Liver (tissue), 3 donors: Measurements from ENCODE around the gene SHC1.

Source experiments
- EGR1 ChIP-seq, 2 donors: IDR thresholded peaks; 2 replicates each; pipeline ENCODE4 v1.6.1; 2016 to 2018; ENCODE audit warnings: antibody characterized with exemption in 2 of 2, low read depth in 2 of 2
- FOXA1 ChIP-seq: IDR thresholded peaks from 2 replicates; pipeline ENCODE4 v1.6.1; 2016; ENCODE audit warnings: antibody characterized with exemption
- FOXA2 ChIP-seq: IDR thresholded peaks from 2 replicates; pipeline ENCODE4 v1.6.1; 2016; ENCODE audit warnings: antibody characterized with exemption
- GABPA ChIP-seq, 2 donors: IDR thresholded peaks in 1 of 2; conservative IDR thresholded peaks in 1 of 2; 2 replicates each; pipeline ENCODE4 v1.6.1; 2016; ENCODE audit warnings: antibody characterized with exemption in 2 of 2, mild to moderate bottlenecking in 1 of 2, moderate library complexity in 1 of 2
- JUND ChIP-seq, 2 donors: IDR thresholded peaks; 2 replicates each; pipeline ENCODE4 v1.6.1; 2016; ENCODE audit warnings: antibody characterized with exemption in 2 of 2
- MAX ChIP-seq: IDR thresholded peaks from 2 replicates; pipeline ENCODE4 v1.6.1; 2016; ENCODE audit warnings: antibody characterized with exemption
- RAD21 ChIP-seq, 2 donors: IDR thresholded peaks; 2 replicates each; pipeline ENCODE4 v1.6.1; 2016; ENCODE audit warnings: antibody characterized with exemption in 2 of 2, mild to moderate bottlenecking in 2 of 2
- SP1 ChIP-seq: IDR thresholded peaks from 2 replicates; pipeline ENCODE4 v1.6.1; 2018; ENCODE audit warnings: antibody characterized with exemption, mild to moderate bottlenecking
- TAF1 ChIP-seq: conservative IDR thresholded peaks from 2 replicates; pipeline ENCODE4 v1.6.1; 2016; ENCODE audit warnings: antibody characterized with exemption, mild to moderate bottlenecking
- YY1 ChIP-seq: IDR thresholded peaks from 2 replicates; pipeline ENCODE4 v1.6.1; 2016; ENCODE audit warnings: antibody characterized with exemption, mild to moderate bottlenecking
- TF ChIP-seq, protein P1 (sequence below): fragments of 150-350 bp; IDR thresholded peaks from 2 replicates; pipeline ENCODE4 v1.5.1; 2017; ENCODE audit warnings: improper control_type of control experiment, low read depth, low read length; ENCODE audit not compliant: missing input control
- TF ChIP-seq, protein P2 (sequence below): IDR thresholded peaks from 2 replicates; pipeline ENCODE4 v1.6.1; 2016; ENCODE audit warnings: antibody characterized with exemption, mild to moderate bottlenecking
- donor health status: healthy.
- donor health status: healthy.

DNA sequence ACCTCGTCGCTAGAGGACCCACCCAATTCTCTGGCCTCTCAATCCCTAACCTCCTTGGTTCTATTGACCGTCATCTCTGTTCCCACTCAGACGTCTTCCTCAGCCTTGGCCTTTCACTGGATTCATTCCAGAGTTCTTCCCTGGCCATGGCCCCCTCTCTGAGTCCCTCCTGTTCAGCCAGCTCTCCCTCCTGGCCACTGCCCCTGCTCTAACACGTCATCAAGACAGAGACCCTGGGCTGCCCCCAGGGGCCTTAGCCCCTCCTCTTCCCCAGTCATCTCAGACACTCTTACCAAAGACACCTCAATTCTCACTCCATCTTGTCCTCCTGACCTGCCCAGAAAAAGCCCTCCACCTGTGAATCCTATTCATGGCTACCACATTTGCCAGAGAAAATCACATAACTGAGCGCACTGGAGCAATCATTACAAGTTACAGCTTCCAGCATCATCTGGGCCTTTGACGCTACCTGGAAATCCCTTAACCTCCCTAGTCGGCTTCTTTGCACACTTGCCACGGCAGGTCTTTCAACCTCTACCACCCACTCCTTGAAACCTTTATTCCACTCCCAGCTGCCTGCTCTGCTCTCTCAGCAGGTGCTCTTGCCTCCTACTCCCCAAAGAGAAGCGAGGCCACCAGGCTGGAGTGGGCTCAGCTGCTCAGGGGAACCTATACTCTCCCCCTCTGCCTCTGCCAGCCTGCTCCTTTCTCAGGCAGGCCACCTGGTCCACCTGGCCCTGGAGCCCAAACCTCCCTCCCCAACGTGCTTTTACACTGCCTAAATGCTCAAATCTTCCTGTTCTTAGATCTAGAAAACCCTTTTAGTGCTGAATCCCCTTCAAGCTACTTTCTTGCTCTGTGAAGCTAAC lies 49.1 kb upstream of the SHC1 start:
- TF ChIP-seq, protein P1, sequence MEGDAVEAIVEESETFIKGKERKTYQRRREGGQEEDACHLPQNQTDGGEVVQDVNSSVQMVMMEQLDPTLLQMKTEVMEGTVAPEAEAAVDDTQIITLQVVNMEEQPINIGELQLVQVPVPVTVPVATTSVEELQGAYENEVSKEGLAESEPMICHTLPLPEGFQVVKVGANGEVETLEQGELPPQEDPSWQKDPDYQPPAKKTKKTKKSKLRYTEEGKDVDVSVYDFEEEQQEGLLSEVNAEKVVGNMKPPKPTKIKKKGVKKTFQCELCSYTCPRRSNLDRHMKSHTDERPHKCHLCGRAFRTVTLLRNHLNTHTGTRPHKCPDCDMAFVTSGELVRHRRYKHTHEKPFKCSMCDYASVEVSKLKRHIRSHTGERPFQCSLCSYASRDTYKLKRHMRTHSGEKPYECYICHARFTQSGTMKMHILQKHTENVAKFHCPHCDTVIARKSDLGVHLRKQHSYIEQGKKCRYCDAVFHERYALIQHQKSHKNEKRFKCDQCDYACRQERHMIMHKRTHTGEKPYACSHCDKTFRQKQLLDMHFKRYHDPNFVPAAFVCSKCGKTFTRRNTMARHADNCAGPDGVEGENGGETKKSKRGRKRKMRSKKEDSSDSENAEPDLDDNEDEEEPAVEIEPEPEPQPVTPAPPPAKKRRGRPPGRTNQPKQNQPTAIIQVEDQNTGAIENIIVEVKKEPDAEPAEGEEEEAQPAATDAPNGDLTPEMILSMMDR, result no peak
- TF ChIP-seq FOXA2 (no peak), GABPA (IDR thresholded peaks at IDR 0.05 in 1 of 2, conservative IDR thresholded peaks at IDR 0.05 in 1 of 2) (no peak), FOXA1 (no peak), JUND (IDR thresholded peaks at IDR 0.05) (no peak), RAD21 (IDR thresholded peaks at IDR 0.05) (no peak), YY1 (no peak), EGR1 (IDR thresholded peaks at IDR 0.05; ENCODE audit: low read depth in 2 of 2) (no peak), MAX (no peak), SP1 (no peak), TAF1 (no peak)
- TF ChIP-seq, protein P2, sequence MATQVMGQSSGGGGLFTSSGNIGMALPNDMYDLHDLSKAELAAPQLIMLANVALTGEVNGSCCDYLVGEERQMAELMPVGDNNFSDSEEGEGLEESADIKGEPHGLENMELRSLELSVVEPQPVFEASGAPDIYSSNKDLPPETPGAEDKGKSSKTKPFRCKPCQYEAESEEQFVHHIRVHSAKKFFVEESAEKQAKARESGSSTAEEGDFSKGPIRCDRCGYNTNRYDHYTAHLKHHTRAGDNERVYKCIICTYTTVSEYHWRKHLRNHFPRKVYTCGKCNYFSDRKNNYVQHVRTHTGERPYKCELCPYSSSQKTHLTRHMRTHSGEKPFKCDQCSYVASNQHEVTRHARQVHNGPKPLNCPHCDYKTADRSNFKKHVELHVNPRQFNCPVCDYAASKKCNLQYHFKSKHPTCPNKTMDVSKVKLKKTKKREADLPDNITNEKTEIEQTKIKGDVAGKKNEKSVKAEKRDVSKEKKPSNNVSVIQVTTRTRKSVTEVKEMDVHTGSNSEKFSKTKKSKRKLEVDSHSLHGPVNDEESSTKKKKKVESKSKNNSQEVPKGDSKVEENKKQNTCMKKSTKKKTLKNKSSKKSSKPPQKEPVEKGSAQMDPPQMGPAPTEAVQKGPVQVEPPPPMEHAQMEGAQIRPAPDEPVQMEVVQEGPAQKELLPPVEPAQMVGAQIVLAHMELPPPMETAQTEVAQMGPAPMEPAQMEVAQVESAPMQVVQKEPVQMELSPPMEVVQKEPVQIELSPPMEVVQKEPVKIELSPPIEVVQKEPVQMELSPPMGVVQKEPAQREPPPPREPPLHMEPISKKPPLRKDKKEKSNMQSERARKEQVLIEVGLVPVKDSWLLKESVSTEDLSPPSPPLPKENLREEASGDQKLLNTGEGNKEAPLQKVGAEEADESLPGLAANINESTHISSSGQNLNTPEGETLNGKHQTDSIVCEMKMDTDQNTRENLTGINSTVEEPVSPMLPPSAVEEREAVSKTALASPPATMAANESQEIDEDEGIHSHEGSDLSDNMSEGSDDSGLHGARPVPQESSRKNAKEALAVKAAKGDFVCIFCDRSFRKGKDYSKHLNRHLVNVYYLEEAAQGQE, result no peak
